Activated T-helper 1 cell treated with anti-CD3 and anti-CD28 coated beads, Interleukin-12 subunit alpha, Interleukin-12 subunit beta, Interleukin-2, Interleukin-4 antibody, amounts not matched to agents 30 ng/mL and 10 ng/mL and 1 ng/mL, durations not matched to agents 14 hours and 24 hours and 36 hours (primary cell): ENCODE data around the gene TMC1. TPM values are rescaled to one million over a fixed set of nuclear protein-coding genes. Genes with fewer than 3 reads are reported as not detected.
"Not testable (repeated sequence)": the region's sequence is repeated elsewhere in the genome, so short reads cannot be mapped to it uniquely, and the experiment has no call there.

ENCODE experiments used
- DNase-seq: peaks from one replicate; pipeline ENCODE4 v3.0.0; 2021; ENCODE audit warnings: low spot score
- H3K27ac Mint-ChIP-seq: one replicate; pipeline ENCODE4 v1.8.0; 2021; ENCODE audit warnings: mild to moderate bottlenecking, mixed read lengths
- H3K27me3 Mint-ChIP-seq: one replicate; pipeline ENCODE4 v1.8.0; 2022; ENCODE audit warnings: mild to moderate bottlenecking, moderate library complexity, mixed read lengths; ENCODE audit not compliant: insufficient read depth
- H3K36me3 Mint-ChIP-seq: one replicate; pipeline ENCODE4 v1.8.0; 2021; ENCODE audit warnings: low read depth, mixed read lengths
- H3K4me1 Mint-ChIP-seq: one replicate; pipeline ENCODE4 v1.8.0; 2021; ENCODE audit warnings: low read depth, mixed read lengths
- H3K4me3 Mint-ChIP-seq: one replicate; pipeline ENCODE4 v1.8.0; 2021; ENCODE audit warnings: mild to moderate bottlenecking, moderate library complexity, mixed read lengths
- H3K9me3 Mint-ChIP-seq: one replicate; pipeline ENCODE4 v1.8.0; 2021; ENCODE audit warnings: mixed read lengths
- intact Hi-C: fragments of 100-400 bp; cut with micrococcal nuclease; formaldehyde crosslinking; loops from one replicate; pipeline ENCODE4 v1.15.1; 2024
- total RNA-seq: library from RNA; stranded (reverse); gene quantifications from 2 replicates; pipeline ENCODE4 v1.2.3, GENCODE V29; 2022

Gene TMC1
- total RNA-seq, 1 donor from 2014 or later, result not detected

- Mint-ChIP-seq H3K4me3 (no peak overlapping the region), H3K27me3 (no peaks in the 10 kb centered on the region), H3K4me1 (no peaks in the 10 kb centered on the region), H3K9me3 (no peaks in the 10 kb centered on the region), H3K27ac (no peak overlapping the region), H3K36me3 (no peaks in the 10 kb centered on the region)
- no peak for DNase-seq
- intact Hi-C loops, result no loop called here
Observed at GRCh38 chr9:72786948-72787347, 265.5 kb downstream of the TMC1 start.

DNA sequence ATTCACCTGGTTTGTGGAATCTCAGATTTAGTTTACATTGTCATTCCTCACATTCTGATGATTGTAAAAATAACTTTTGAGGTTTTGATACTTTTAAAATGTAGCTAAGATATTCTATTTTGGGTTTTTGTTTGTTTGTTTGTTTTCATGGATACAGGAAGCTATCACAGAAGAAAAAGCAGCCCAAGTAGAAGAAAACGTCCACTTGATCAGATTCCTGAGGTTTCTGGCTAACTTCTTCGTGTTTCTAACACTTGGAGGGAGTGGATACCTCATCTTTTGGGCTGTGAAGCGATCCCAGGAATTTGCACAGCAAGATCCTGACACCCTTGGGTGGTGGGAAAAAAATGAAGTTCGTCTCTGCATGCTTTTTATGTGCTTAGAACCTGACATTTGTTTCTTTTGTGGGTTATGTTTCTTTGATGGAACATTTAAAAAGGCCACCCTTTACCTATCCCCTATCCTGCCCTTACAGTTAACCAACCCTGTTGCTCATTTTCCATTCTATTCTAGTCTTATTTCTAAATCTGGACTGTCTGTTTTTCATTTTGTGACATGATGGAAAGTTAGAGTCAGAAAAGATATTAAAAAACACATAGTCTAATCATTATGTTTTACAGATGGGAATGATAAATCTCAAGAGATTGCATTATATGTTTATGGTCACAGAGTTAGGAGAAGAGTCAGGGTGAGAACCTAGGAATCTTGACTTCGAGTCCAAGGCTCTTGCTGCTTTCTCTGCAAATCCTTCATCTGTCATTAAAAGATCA lies 267.7 kb downstream of the TMC1 start:
- Mint-ChIP-seq H3K27ac (no peak overlapping the region), H3K36me3 (no peaks in the 10 kb centered on the region), H3K4me1 (no peaks in the 10 kb centered on the region), H3K9me3 (no peaks in the 10 kb centered on the region), H3K4me3 (no peak overlapping the region), H3K27me3 (no peaks in the 10 kb centered on the region)
- intact Hi-C loops, result no loop called here
- no peak for DNase-seq

DNA sequence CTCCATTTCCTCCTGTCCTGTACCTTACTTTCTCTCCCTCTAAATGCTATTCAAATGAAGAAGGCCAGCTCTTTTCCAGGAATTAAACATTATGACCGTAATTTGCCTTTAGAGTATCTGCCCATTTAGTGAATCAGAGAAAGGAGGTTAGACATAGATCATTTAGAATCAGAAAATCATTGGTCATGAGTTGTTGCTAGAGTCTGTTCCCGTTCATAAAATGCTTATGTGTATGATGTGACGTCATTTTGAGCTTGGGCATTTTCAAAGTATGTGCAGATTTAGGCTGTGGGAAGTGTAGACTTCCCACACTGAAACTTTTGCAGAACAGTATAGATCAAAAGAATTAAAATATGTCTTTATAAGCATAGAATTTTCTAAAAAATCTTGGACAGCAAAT lies 268.5 kb downstream of the TMC1 start:
- no peak overlapping the region for H3K27ac Mint-ChIP-seq
- H3K27me3 Mint-ChIP-seq, result no peaks in the 10 kb centered on the region
- H3K4me1 Mint-ChIP-seq, result no peaks in the 10 kb centered on the region
- no peak for DNase-seq
- intact Hi-C loops, result no loop called here
- no peaks in the 10 kb centered on the region for H3K9me3 Mint-ChIP-seq
- no peaks in the 10 kb centered on the region for H3K36me3 Mint-ChIP-seq
- no peak overlapping the region for H3K4me3 Mint-ChIP-seq

GRCh38 chr9:72790989-72791388 lies 269.6 kb downstream of the TMC1 start:
- no peaks in the 10 kb centered on the region for H3K36me3 Mint-ChIP-seq
- H3K4me1 Mint-ChIP-seq, result no peaks in the 10 kb centered on the region
- no peaks in the 10 kb centered on the region for H3K9me3 Mint-ChIP-seq
- H3K4me3 Mint-ChIP-seq, result no peak overlapping the region
- no peak for DNase-seq
- no peaks in the 10 kb centered on the region for H3K27me3 Mint-ChIP-seq
- intact Hi-C loops, result no loop called here
- no peak overlapping the region for H3K27ac Mint-ChIP-seq

GRCh38 chr9:72791436-72791835 lies 270.0 kb downstream of the TMC1 start:
- Mint-ChIP-seq H3K9me3 (no peaks in the 10 kb centered on the region), H3K27me3 (no peaks in the 10 kb centered on the region), H3K27ac (no peak overlapping the region), H3K4me1 (no peaks in the 10 kb centered on the region), H3K36me3 (no peaks in the 10 kb centered on the region), H3K4me3 (no peak overlapping the region)
- no peak for DNase-seq
- intact Hi-C loops, result no loop called here

DNA sequence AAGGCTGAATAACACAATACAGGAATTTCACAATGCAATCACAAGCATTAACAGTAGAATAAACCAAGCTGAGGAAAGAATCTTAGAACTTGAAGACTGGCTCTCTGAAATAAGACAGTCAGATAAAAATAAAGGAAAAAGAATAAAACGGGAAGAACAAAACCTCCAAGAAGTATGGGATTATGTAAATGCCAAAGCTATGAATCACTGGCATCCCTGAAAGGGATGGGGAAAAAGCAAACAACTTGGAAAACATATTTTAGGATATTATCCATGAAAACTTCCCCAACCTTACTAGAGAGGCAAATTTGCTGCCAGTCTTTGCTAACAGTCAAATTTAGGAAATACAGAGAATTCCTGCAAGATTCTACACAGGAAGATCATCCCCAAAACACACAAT lies 273.5 kb downstream of the TMC1 start:
- Mint-ChIP-seq H3K27ac (no peak overlapping the region), H3K4me1 (no peaks in the 10 kb centered on the region), H3K9me3 (no peaks in the 10 kb centered on the region), H3K36me3 (no peaks in the 10 kb centered on the region), H3K4me3 (no peak overlapping the region), H3K27me3 (no peaks in the 10 kb centered on the region)
- no peak for DNase-seq
- intact Hi-C loops, result no loop called here

DNA sequence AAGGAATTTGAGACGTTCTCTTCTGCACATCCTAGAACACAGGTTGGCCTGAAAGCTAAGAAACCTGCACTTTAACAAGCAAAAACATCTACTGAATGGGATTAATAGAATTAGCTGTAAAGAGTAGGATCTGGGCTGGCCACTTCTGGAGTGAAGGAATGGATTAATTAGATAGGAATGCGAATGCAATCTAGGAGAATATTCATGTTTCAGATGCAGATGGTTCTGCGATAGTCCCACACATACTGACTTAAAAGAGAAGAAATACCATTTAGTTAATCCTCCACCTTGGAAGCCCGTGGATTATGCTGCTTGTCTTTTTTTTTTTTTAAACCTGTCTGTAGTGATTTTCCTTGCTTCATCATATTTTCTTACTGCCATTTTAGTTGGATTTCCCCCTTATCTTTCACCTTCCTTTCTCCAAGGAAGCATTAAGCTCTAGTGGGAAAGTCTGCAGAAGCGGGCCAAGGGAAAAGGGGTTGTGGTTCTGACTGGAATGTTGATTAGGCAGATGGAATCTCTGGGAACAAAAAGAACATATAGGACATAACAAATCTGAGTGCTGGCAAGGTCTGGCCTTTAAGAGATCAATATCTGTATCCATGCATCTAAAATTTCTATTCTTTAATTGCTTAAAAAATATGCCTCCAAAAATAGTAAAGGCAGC lies 279.1 kb downstream of the TMC1 start:
- no peaks in the 10 kb centered on the region for H3K27me3 Mint-ChIP-seq

GRCh38 chr9:72805238-72805637 lies 283.8 kb downstream of the TMC1 start:
- Mint-ChIP-seq H3K9me3 (no peaks in the 10 kb centered on the region), H3K27ac (no peak overlapping the region), H3K27me3 (no peaks in the 10 kb centered on the region), H3K36me3 (no peaks in the 10 kb centered on the region), H3K4me1 (no peaks in the 10 kb centered on the region), H3K4me3 (no peak overlapping the region)
- intact Hi-C loops, result no loop called here
- DNase-seq, result no peak

More for the DNA sequence above, 279.1 kb downstream of the TMC1 start:
- H3K36me3 Mint-ChIP-seq, result no peaks in the 10 kb centered on the region
- intact Hi-C loops, result no loop called here
- no peak overlapping the region for H3K27ac Mint-ChIP-seq
- no peak for DNase-seq
- H3K9me3 Mint-ChIP-seq, result no peaks in the 10 kb centered on the region
- no peak overlapping the region for H3K4me3 Mint-ChIP-seq
- H3K4me1 Mint-ChIP-seq, result no peaks in the 10 kb centered on the region

DNA sequence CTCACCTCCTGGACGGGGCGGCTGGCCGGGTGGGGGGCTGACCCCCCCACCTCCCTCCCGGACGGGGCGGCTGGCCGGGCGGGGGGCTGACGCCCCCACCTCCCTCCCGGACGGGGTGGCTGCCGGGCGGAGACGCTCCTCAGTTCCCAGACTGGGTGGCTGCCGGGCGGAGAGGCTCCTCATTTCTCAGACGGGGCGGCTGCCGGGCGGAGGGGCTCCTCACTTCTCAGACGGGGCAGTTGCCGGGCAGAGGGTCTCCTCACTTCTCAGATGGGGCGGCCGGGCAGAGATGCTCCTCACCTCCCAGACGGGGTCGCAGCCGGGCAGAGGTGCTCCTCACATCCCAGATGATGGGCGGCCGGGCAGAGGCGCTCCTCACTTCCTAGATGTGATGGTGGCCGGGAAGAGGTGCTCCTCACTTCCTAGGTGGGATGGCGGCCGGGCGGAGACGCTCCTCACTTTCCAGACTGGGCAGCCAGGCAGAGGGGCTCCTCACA lies 285.0 kb downstream of the TMC1 start:
- H3K9me3 Mint-ChIP-seq, intact Hi-C loops, H3K4me1 Mint-ChIP-seq, H3K36me3 Mint-ChIP-seq, H3K27ac Mint-ChIP-seq, H3K4me3 Mint-ChIP-seq, DNase-seq, H3K27me3 Mint-ChIP-seq: not testable (repeated sequence)

- Mint-ChIP-seq H3K27me3 (no peaks in the 10 kb centered on the region), H3K9me3 (no peaks in the 10 kb centered on the region), H3K36me3 (no peaks in the 10 kb centered on the region), H3K4me3 (no peak overlapping the region), H3K27ac (no peak overlapping the region), H3K4me1 (no peaks in the 10 kb centered on the region)
- DNase-seq, result no peak
- intact Hi-C loops, result no loop called here
Observed at GRCh38 chr9:72807765-72808445, 286.5 kb downstream of the TMC1 start.

GRCh38 chr9:72808446-72808768 lies 287.0 kb downstream of the TMC1 start:
- Mint-ChIP-seq H3K9me3 (no peaks in the 10 kb centered on the region), H3K27me3 (no peaks in the 10 kb centered on the region), H3K36me3 (no peaks in the 10 kb centered on the region), H3K4me1 (no peaks in the 10 kb centered on the region), H3K4me3 (no peak overlapping the region), H3K27ac (no peak overlapping the region)
- intact Hi-C loops, result no loop called here
- DNase-seq, result no peak

GRCh38 chr9:72809586-72809985 lies 288.2 kb downstream of the TMC1 start:
- Mint-ChIP-seq H3K4me3 (no peak overlapping the region), H3K36me3 (no peaks in the 10 kb centered on the region), H3K27ac (no peak overlapping the region), H3K27me3 (no peaks in the 10 kb centered on the region), H3K9me3 (no peaks in the 10 kb centered on the region), H3K4me1 (no peaks in the 10 kb centered on the region)
- intact Hi-C loops, result no loop called here
- DNase-seq, result no peak

GRCh38 chr9:72812559-72813111 lies 291.2 kb downstream of the TMC1 start:
- Mint-ChIP-seq H3K27me3 (no peaks in the 10 kb centered on the region), H3K27ac (no peak overlapping the region), H3K9me3 (no peaks in the 10 kb centered on the region), H3K36me3 (no peaks in the 10 kb centered on the region), H3K4me3 (no peak overlapping the region), H3K4me1 (no peaks in the 10 kb centered on the region)
- intact Hi-C loops, result no loop called here
- no peak for DNase-seq
